HG03064 (cell line): ENCODE data around the gene RNFT2.

Source experiments
- ATAC-seq: cut with Tn5 transposase; IDR thresholded peaks from one replicate; pipeline ENCODE4 v1.9.1; 2021; ENCODE audit warnings: low read depth; ENCODE audit not compliant: unreplicated experiment

The RNFT2 gene

GRCh38 chr12:116737774-116738657 is at the start of gene RNFT2, which contains the start of gene SPRING1:
RNFT2 (plus strand) TSS chr12:116738315; CDS start chr12:116740498, 2,183 bp downstream.
SPRING1 (minus strand) TSS chr12:116738069; CDS start chr12:116737900, 169 bp downstream.
- peak; percentile 98 for ATAC-seq

- ATAC-seq: no peak
These were observed 48.6 kb upstream of the RNFT2 start for GRCh38 chr12:116689521-116689920.

- ATAC-seq: no peak
These were observed 48.0 kb upstream of the RNFT2 start for GRCh38 chr12:116689979-116690744.

GRCh38 chr12:116691205-116691604 is 46.9 kb upstream of the RNFT2 start:
- ATAC-seq: no peak

- no peak for ATAC-seq
These were observed 46.5 kb upstream of the RNFT2 start for GRCh38 chr12:116691636-116692035.

- ATAC-seq: no peak
These were observed 45.5 kb upstream of the RNFT2 start for GRCh38 chr12:116692605-116693004.

- no peak for ATAC-seq
These were observed 44.6 kb upstream of the RNFT2 start for GRCh38 chr12:116693286-116694227.

- no peak for ATAC-seq
These were observed 43.3 kb upstream of the RNFT2 start for GRCh38 chr12:116694653-116695463.

GRCh38 chr12:116695464-116695725 is 42.7 kb upstream of the RNFT2 start:
- no peak for ATAC-seq

- no peak for ATAC-seq
These were observed 40.8 kb upstream of the RNFT2 start for GRCh38 chr12:116697305-116697704.

- ATAC-seq: no peak
These were observed 40.4 kb upstream of the RNFT2 start for GRCh38 chr12:116697716-116698115.

- no peak for ATAC-seq
These were observed 40.0 kb upstream of the RNFT2 start for GRCh38 chr12:116698116-116698515.

- no peak for ATAC-seq
These were observed 39.5 kb upstream of the RNFT2 start for GRCh38 chr12:116698554-116699075.

- no peak for ATAC-seq
These were observed 38.0 kb upstream of the RNFT2 start for GRCh38 chr12:116700066-116700465.

GRCh38 chr12:116701432-116701831 is 36.7 kb upstream of the RNFT2 start:
- ATAC-seq: no peak

GRCh38 chr12:116703214-116703795 is 34.8 kb upstream of the RNFT2 start:
- no peak for ATAC-seq

- no peak for ATAC-seq
These were observed 30.4 kb upstream of the RNFT2 start for GRCh38 chr12:116707751-116708150.

- ATAC-seq: no peak
These were observed 29.0 kb upstream of the RNFT2 start for GRCh38 chr12:116708826-116709756.
